Activated CD8-positive, alpha-beta T cell treated with anti-CD3 and anti-CD28 coated beads for 36 hours (primary cell): ENCODE results near the gene NKX1-1. TPM values are rescaled to one million over a fixed set of nuclear protein-coding genes. Genes with fewer than 3 reads are reported as not detected.
"Not testable (repeated sequence)": the region's sequence is repeated elsewhere in the genome, so short reads cannot be mapped to it uniquely, and the experiment has no call there.

Experiments
- ATAC-seq: fragments of 200-7000 bp; cut with Tn5 transposase; one replicate; pipeline ENCODE4 v1.10.0; 2021; ENCODE audit warnings: mild to moderate bottlenecking, moderate library complexity
- CTCF ChIA-PET: fragments of 350-600 bp; sonication (Branson Sonifier 250); formaldehyde crosslinking; loops from one replicate; lab custom pipeline; 2021; ENCODE audit warnings: antibody characterized with exemption; lab: Charles Lee
- POLR2A ChIA-PET: fragments of 350-600 bp; sonication (Branson Sonifier 250); formaldehyde crosslinking; loops from one replicate; lab custom pipeline; 2021; ENCODE audit warnings: antibody characterized with exemption; lab: Charles Lee
- DNase-seq: peaks from one replicate; pipeline ENCODE4 v3.0.0-alpha.2; 2020
- H3K27ac Mint-ChIP-seq: one replicate; pipeline ENCODE4 v1.8.0; 2021; ENCODE audit warnings: mild to moderate bottlenecking, mixed read lengths
- H3K27me3 Mint-ChIP-seq: one replicate; pipeline ENCODE4 v1.8.0; 2021; ENCODE audit warnings: mixed read lengths
- H3K36me3 Mint-ChIP-seq: one replicate; pipeline ENCODE4 v1.8.0; 2021; ENCODE audit warnings: low read depth, mixed read lengths
- H3K4me1 Mint-ChIP-seq: one replicate; pipeline ENCODE4 v1.8.0; 2021; ENCODE audit warnings: low read depth, mixed read lengths
- H3K4me3 Mint-ChIP-seq: one replicate; pipeline ENCODE4 v1.8.0; 2021; ENCODE audit warnings: mild to moderate bottlenecking, moderate library complexity, mixed read lengths
- H3K9me3 Mint-ChIP-seq: one replicate; pipeline ENCODE4 v1.8.0; 2021; ENCODE audit warnings: mixed read lengths
- CTCF ChIP-seq: fragments of 200-600 bp; IDR thresholded peaks from one replicate; pipeline ENCODE4 v1.8.0; 2022; ENCODE audit warnings: antibody characterized with exemption, mild to moderate bottlenecking
- intact Hi-C: fragments of 100-400 bp; cut with micrococcal nuclease; formaldehyde crosslinking; loops from one replicate; pipeline ENCODE4 v1.10.0; 2022
- total RNA-seq, 2 experiments: library from RNA; stranded (reverse); gene quantifications; one replicate each; pipeline ENCODE4 v1.2.3, GENCODE V29; 2021

NKX1-1 gene
- total RNA-seq, 2 experiments from 2014 or later: not detected

GRCh38 chr4:1373892-1374705 lies 32.1 kb downstream of the NKX1-1 start:
- ATAC-seq (no peak), DNase-seq (no peak)
- ChIA-PET CTCF (no interaction called here), POLR2A (no interaction called here)
- Mint-ChIP-seq H3K36me3 (peaks cover 11% of the 10 kb centered on the region), H3K27me3 (no peaks in the 10 kb centered on the region), H3K27ac (no peak overlapping the region), H3K9me3 (no peaks in the 10 kb centered on the region), H3K4me1 (no peaks in the 10 kb centered on the region), H3K4me3 (no peak overlapping the region)
- TF ChIP-seq CTCF: no peak
- intact Hi-C loops: no loop called here

DNA sequence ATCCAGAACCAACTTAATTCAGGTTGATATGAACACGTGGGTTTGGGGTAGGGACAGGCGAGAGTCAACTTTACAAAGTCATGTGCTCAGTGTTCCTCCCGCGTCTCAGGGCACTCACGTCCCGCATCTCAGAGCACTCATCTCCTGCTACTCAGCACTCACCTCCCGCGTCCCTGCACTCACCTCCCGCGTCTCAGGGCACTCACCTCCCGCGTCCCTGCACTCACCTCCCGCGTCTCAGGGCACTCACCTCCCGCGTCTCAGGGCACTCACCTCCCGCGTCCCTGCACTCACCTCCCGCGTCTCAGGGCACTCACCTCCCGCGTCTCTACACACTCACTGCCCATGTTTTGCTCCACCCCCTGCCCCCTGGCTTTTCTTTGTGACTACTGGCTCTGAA lies 33.7 kb downstream of the NKX1-1 start:
- H3K4me1 Mint-ChIP-seq, POLR2A ChIA-PET, H3K27ac Mint-ChIP-seq, ATAC-seq, H3K4me3 Mint-ChIP-seq, intact Hi-C loops, DNase-seq, CTCF ChIA-PET, H3K27me3 Mint-ChIP-seq, H3K9me3 Mint-ChIP-seq: not testable (repeated sequence)
- H3K36me3 Mint-ChIP-seq: peaks cover 11% of the 10 kb centered on the region

DNA sequence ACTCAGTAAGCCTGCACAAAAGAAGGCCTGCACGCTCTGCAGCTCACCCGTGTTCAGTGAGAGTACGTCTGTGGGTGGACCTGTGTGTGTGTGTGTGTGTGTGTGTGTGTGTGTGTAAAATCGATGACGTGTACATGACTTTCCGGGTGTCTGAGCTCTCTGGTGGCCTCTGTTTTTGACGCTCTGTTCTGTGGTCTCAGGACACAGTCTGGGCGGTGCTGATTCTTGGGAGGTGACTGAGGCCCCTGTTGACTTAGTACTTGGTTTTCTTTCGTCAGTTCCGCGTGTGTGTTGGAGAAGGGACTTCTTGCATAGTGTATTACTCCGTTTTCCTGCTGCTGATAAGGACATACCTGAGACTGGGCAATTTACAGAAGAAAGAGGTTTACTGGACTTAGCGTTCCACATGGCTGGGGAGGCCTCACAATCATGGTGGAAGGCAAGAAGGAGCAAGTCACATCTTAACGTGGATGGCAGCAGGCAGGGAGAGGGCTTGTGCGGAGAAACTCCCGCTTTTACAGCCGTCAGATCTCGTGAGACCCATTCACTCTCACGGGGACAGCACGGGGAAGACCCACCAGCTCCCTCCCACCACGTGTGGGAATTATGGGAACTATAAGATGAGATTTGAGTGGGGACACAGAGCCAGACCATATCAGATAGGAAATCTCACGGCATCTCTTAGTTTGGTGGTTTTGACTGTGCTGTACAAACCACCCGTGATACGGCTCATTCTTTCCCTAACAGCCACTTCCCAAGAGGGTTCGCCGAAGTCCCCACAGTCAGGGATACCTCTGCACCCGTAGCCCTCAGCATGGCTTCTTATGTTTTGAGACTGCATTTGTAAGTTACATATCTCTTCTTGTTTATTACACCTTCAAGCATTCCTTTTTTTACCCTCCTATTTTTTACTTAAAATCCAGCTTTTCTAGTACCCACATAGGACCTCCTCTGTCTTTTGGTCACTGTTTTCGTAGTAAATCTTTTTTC lies 34.8 kb downstream of the NKX1-1 start:
- no peak overlapping the region for H3K27ac Mint-ChIP-seq
- H3K4me3 Mint-ChIP-seq: no peak overlapping the region
- peaks cover 11% of the 10 kb centered on the region for H3K36me3 Mint-ChIP-seq
- CTCF ChIA-PET: interaction anchor here (0.7 kb wide), 1 partner anchor 15 kb away, joined by 3 read pairs; no protein-coding TSS in a partner anchor
- intact Hi-C loops: no loop called here
- H3K9me3 Mint-ChIP-seq: no peaks in the 10 kb centered on the region
- H3K27me3 Mint-ChIP-seq: no peaks in the 10 kb centered on the region
- no peaks in the 10 kb centered on the region for H3K4me1 Mint-ChIP-seq
- POLR2A ChIA-PET: no interaction called here
- DNase-seq: no peak
- TF ChIP-seq CTCF: no peak
- no peak for ATAC-seq

GRCh38 chr4:1370321-1371124 lies 35.7 kb downstream of the NKX1-1 start:
- POLR2A ChIA-PET: no interaction called here
- Mint-ChIP-seq H3K4me1 (no peaks in the 10 kb centered on the region), H3K27ac (no peak overlapping the region), H3K9me3 (no peaks in the 10 kb centered on the region), H3K27me3 (no peaks in the 10 kb centered on the region), H3K36me3 (peaks cover 11% of the 10 kb centered on the region), H3K4me3 (no peak overlapping the region)
- CTCF ChIA-PET: interaction anchor here (0.7 kb wide), 1 partner anchor 15 kb away, joined by 3 read pairs; no protein-coding TSS in a partner anchor
- no peak for DNase-seq
- no peak for TF ChIP-seq CTCF
- intact Hi-C loops: no loop called here
- ATAC-seq: no peak

DNA sequence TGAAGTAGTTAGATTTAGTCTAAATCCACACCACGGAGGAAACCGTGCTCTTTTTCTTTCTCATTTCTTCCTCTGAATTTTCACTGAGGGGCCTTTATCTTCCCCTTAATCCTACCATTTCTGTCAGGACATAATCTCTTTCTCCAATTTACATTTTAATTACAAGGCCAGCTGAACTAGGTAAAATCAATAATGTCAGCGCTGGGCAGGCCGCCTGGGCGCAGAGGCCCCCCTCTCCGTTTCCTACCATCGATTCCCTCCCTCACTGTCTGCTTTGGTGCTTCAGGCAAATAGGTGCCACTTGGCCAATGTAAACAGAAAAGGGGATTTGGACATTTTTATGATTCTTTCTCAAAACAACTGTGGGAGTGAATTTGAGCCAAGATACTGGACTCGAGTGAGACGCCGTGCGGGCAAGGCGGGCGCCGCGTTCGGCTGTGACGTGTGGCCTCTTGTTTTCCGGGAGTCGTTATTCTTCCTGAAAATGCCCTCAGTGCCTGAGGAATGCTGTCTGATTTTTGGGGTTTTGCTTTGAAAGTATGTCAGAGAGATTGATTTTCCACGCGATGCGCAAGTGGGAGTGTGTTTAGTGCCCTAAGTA lies 36.7 kb downstream of the NKX1-1 start:
- intact Hi-C loops: no loop called here
- Mint-ChIP-seq H3K27ac (no peak overlapping the region), H3K27me3 (no peaks in the 10 kb centered on the region), H3K4me1 (no peaks in the 10 kb centered on the region), H3K9me3 (no peaks in the 10 kb centered on the region), H3K4me3 (no peak overlapping the region), H3K36me3 (peaks cover 11% of the 10 kb centered on the region)
- POLR2A ChIA-PET: no interaction called here
- ATAC-seq (no peak), DNase-seq (no peak)
- CTCF ChIA-PET: no interaction called here
- no peak for TF ChIP-seq CTCF
